Keratinocyte (primary cell): ENCODE measurements around the gene OR5K3. TPM values are rescaled to one million over a fixed set of nuclear protein-coding genes. Genes with fewer than 3 reads are reported as not detected.
"Not testable (repeated sequence)": the region's sequence is repeated elsewhere in the genome, so short reads cannot be mapped to it uniquely, and the experiment has no call there.

Experiments
- DNase-seq: peaks from one replicate; pipeline ENCODE4 v3.0.0-alpha.2; 2011; ENCODE audit warnings: low read depth, missing footprints, low spot score
- FAIRE-seq: peaks from 2 replicates; lab custom pipeline; 2011; peaks lifted over from hg19 to GRCh38; lab: Jason Lieb, UNC
- H2AFZ ChIP-seq: 2 replicates; pipeline ENCODE4 v1.6.0; 2012; ENCODE audit warnings: low read length, control low read depth, inconsistent platforms; ENCODE audit not compliant: control insufficient read depth
- H3K27ac ChIP-seq: 2 replicates; pipeline ENCODE4 v1.5.1; 2011; ENCODE audit warnings: low read length; ENCODE audit not compliant: control insufficient read depth, insufficient read depth
- H3K27me3 ChIP-seq: 3 replicates; pipeline ENCODE4 v1.6.0; 2011; ENCODE audit warnings: low read length; ENCODE audit not compliant: control insufficient read depth, insufficient read depth; ENCODE audit errors: extremely low read depth
- H3K36me3 ChIP-seq, 2 experiments: 2 replicates in 1 of 2; 3 replicates in 1 of 2; pipeline ENCODE4 v1.5.1; 2011; ENCODE audit warnings: low read length in 2 of 2, mild to moderate bottlenecking in 1 of 2; ENCODE audit not compliant: control insufficient read depth in 2 of 2, insufficient read depth in 2 of 2; ENCODE audit errors: extremely low read depth in 1 of 2
- H3K4me1 ChIP-seq: 3 replicates; pipeline ENCODE4 v1.5.1; 2011; ENCODE audit warnings: low read length; ENCODE audit not compliant: control insufficient read depth, insufficient read depth; ENCODE audit errors: extremely low read depth
- H3K4me2 ChIP-seq: 3 replicates; pipeline ENCODE4 v1.6.0; 2011; ENCODE audit warnings: low read depth, low read length; ENCODE audit not compliant: control insufficient read depth, insufficient read depth; ENCODE audit errors: extremely low read depth
- H3K4me3 ChIP-seq, 3 experiments: fragments of 200-600 bp in 1 of 3; sonication (generic) in 1 of 3; 2 replicates in 2 of 3; 3 replicates in 1 of 3; pipeline ENCODE4 v1.5.1; 2011 to 2016; ENCODE audit warnings: low read length in 3 of 3, mild to moderate bottlenecking in 3 of 3, control low read depth in 2 of 3, inconsistent platforms in 1 of 3, low read depth in 1 of 3, mixed read lengths in 1 of 3, mixed run types in 1 of 3, moderate library complexity in 1 of 3; ENCODE audit not compliant: control insufficient read depth in 2 of 3, insufficient read depth in 2 of 3; ENCODE audit errors: extremely low read depth in 1 of 3
- H3K79me2 ChIP-seq: 2 replicates; pipeline ENCODE4 v1.6.0; 2012; ENCODE audit warnings: low read length; ENCODE audit not compliant: control insufficient read depth, insufficient read depth
- H3K9ac ChIP-seq: 3 replicates; pipeline ENCODE4 v1.6.0; 2011; ENCODE audit warnings: low read length; ENCODE audit not compliant: control insufficient read depth, insufficient read depth; ENCODE audit errors: extremely low read depth
- H3K9me1 ChIP-seq: 3 replicates; pipeline ENCODE4 v1.6.0; 2011; ENCODE audit warnings: low read length; ENCODE audit not compliant: control insufficient read depth, insufficient read depth; ENCODE audit errors: extremely low read depth
- H3K9me3 ChIP-seq: 2 replicates; pipeline ENCODE4 v1.5.1; 2012; ENCODE audit warnings: low read depth, low read length; ENCODE audit not compliant: control insufficient read depth
- H4K20me1 ChIP-seq: 3 replicates; pipeline ENCODE4 v1.6.0; 2011; ENCODE audit warnings: low read length; ENCODE audit not compliant: control insufficient read depth, insufficient read depth; ENCODE audit errors: extremely low read depth
- EZH2 ChIP-seq: IDR thresholded peaks from one replicate; pipeline ENCODE4 v1.6.1; 2012; ENCODE audit warnings: inconsistent platforms, mild to moderate bottlenecking, low read length, moderate library complexity
- dilution Hi-C: fragments of 300-500 bp; cut with MboI; formaldehyde crosslinking; loops from one replicate; pipeline ENCODE4 v1.7.0; 2020; ENCODE audit warnings: low sequenced_read_pairs; ENCODE audit not compliant: extremely low pct_ligation_motif_present
- polyA plus RNA-seq, 5 experiments: library from polyadenylated mRNA; depleted of rRNA in 3 of 5; stranded (reverse) in 3 of 5; stranded (forward) in 1 of 5; unstranded in 1 of 5; fragments of >200 nt; gene quantifications; 1 replicate in 1 of 5; 2 replicates in 3 of 5; 3 replicates in 1 of 5; pipeline versions ENCODE4 v1.2.1 to v1.2.3, GENCODE V29; 2011 to 2012; ENCODE audit warnings: missing spikeins in 2 of 5, low read depth in 1 of 5, low replicate concordance in 1 of 5
- TF ChIP-seq, protein P1 (sequence below), 3 experiments: IDR thresholded peaks in 1 of 3; conservative IDR thresholded peaks in 1 of 3; optimal IDR thresholded peaks in 1 of 3; 2 replicates in 2 of 3; 3 replicates in 1 of 3; pipeline versions ENCODE3 to v1.5.1; 2011; ENCODE audit warnings: low read length in 3 of 3, mild to moderate bottlenecking in 3 of 3, moderate library complexity in 2 of 3, control low read depth in 1 of 3, inconsistent platforms in 1 of 3; ENCODE audit not compliant: insufficient read depth in 2 of 3; ENCODE audit errors: extremely low read depth in 1 of 3

Gene OR5K3
- polyA plus RNA-seq, 1 donor (not counting 4 experiments of a cell fraction or from before 2014, with no cell fraction given): not detected

DNA sequence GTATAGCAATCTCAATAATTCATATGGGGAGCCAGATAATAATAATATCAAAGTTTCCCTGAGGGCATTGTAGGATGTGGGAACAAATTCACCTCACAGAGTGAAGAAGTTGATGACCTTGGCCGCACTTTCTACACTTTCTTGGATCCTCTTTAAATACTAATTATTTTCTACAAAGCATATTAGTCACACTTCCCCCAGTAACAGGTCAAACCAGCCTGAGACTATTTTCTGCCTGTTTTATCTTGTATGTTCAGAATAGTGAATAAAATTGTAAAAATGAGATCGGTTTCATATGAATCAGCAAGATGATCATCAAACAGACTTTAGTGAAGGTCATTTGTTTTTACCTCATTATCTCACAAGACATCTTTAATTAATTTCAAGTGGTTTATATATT, 2.3 kb upstream of the OR5K3 start:
- H3K79me2 ChIP-seq: no peaks in the 10 kb centered on the region
- H4K20me1 ChIP-seq: no peaks in the 10 kb centered on the region
- TF ChIP-seq, protein P1, sequence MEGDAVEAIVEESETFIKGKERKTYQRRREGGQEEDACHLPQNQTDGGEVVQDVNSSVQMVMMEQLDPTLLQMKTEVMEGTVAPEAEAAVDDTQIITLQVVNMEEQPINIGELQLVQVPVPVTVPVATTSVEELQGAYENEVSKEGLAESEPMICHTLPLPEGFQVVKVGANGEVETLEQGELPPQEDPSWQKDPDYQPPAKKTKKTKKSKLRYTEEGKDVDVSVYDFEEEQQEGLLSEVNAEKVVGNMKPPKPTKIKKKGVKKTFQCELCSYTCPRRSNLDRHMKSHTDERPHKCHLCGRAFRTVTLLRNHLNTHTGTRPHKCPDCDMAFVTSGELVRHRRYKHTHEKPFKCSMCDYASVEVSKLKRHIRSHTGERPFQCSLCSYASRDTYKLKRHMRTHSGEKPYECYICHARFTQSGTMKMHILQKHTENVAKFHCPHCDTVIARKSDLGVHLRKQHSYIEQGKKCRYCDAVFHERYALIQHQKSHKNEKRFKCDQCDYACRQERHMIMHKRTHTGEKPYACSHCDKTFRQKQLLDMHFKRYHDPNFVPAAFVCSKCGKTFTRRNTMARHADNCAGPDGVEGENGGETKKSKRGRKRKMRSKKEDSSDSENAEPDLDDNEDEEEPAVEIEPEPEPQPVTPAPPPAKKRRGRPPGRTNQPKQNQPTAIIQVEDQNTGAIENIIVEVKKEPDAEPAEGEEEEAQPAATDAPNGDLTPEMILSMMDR (optimal IDR thresholded peaks at IDR 0.05 in 1 of 3, IDR thresholded peaks at IDR 0.05 in 1 of 3, conservative IDR thresholded peaks at IDR 0.05 in 1 of 3; ENCODE audit: extremely low read depth in 1 of 3, insufficient read depth in 2 of 3, low read length in 3 of 3): no peak
- no peak for TF ChIP-seq EZH2
- no peak for DNase-seq
- dilution Hi-C loops: no loop called here
- H3K36me3 ChIP-seq: no peaks in the 10 kb centered on the region
- no peak overlapping the region for H3K27ac ChIP-seq
- no peaks in the 10 kb centered on the region for H3K27me3 ChIP-seq
- peaks cover 10% of the 10 kb centered on the region for H3K4me1 ChIP-seq
- peak overlapping the region; percentile 51 for H3K4me2 ChIP-seq
- H2AFZ ChIP-seq: no peak overlapping the region
- H3K9me3 ChIP-seq: no peaks in the 10 kb centered on the region
- H3K9me1 ChIP-seq: no peaks in the 10 kb centered on the region
- FAIRE-seq: no peak
- H3K9ac ChIP-seq: no peak overlapping the region
- H3K4me3 ChIP-seq: no peak overlapping the region

DNA sequence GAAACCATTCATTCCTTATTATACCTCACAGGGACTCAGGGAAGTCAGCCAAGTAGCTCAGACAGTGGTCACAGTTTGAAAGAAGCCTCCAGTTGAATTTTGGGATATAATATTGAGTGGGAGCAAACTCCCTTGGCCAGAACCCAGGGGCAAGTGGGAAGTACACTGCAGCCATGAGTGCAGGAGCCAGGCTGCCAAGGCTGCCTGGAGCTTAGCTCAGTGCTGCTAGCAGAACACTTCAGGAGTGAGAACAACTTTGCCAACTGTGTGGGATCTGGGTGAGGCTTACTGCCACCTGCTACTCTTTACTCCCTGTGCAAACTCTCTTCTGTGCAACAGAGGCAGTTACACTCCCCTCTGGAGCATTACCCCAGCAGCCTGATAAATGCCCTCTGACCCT, 4.6 kb downstream of the OR5K3 start:
- TF ChIP-seq, protein P1 (optimal IDR thresholded peaks at IDR 0.05 in 1 of 3, IDR thresholded peaks at IDR 0.05 in 1 of 3, conservative IDR thresholded peaks at IDR 0.05 in 1 of 3; ENCODE audit: extremely low read depth in 1 of 3, insufficient read depth in 2 of 3, low read length in 3 of 3): no peak
- no peak for TF ChIP-seq EZH2
- no peak for FAIRE-seq
- Histone ChIP-seq H3K4me2 (no peak overlapping the region), H3K4me3 (no peak overlapping the region), H3K79me2 (no peaks in the 10 kb centered on the region), H4K20me1 (no peaks in the 10 kb centered on the region), H3K9ac (no peak overlapping the region), H3K36me3 (no peaks in the 10 kb centered on the region), H3K27me3 (peaks cover 3% of the 10 kb centered on the region), H3K9me1 (no peaks in the 10 kb centered on the region), H3K9me3 (no peaks in the 10 kb centered on the region), H2AFZ (no peak overlapping the region), H3K4me1 (no peaks in the 10 kb centered on the region), H3K27ac (no peak overlapping the region)
- dilution Hi-C loops: no loop called here
- no peak for DNase-seq

DNA sequence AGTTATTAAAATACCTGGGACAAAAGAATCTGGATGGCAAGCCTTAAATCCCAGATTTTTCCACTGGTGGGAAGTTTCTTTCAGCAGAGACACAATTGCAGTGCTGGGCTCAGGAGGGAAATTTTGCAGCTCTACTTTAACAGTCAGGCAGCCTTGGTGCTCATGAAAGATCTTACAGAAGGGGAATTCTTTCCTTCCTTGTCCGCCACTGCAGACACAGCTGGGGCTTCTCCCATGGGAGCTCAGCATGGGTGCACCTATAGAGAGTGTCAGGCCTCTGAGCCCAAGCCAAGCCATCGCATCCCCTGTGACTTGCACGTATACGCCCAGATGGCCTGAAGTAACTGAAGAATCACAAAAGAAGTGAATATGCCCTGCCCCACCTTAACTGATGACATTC, 6.0 kb downstream of the OR5K3 start:
- H3K4me2 ChIP-seq, DNase-seq, H3K9ac ChIP-seq, H3K27ac ChIP-seq, H3K9me1 ChIP-seq, FAIRE-seq, H4K20me1 ChIP-seq, H3K27me3 ChIP-seq, H3K9me3 ChIP-seq, H2AFZ ChIP-seq, H3K4me1 ChIP-seq, H3K36me3 ChIP-seq, H3K79me2 ChIP-seq, dilution Hi-C loops, H3K4me3 ChIP-seq: not testable (repeated sequence)
